WTC11 (cell line): ENCODE results near the gene CAMKMT. TPM values are rescaled to one million over a fixed set of nuclear protein-coding genes. Genes with fewer than 3 reads are reported as not detected.
A peak's percentile ranks its signal among the peaks of the same experiment; 100 is the strongest.

Source experiments
- ATAC-seq: fragments of 200-7000 bp; cut with Tn5 transposase; 2 replicates; pipeline ENCODE4 v1.10.0; 2021; ENCODE audit warnings: mild to moderate bottlenecking, moderate library complexity
- CTCF ChIA-PET: fragments of 300-600 bp; sonication (Branson Sonifier 250); formaldehyde crosslinking; loops from one replicate; lab custom pipeline; 2021; ENCODE audit warnings: antibody characterized with exemption; lab: Charles Lee
- POLR2A ChIA-PET: fragments of 350-600 bp; sonication (Branson Sonifier 250); formaldehyde crosslinking; loops from one replicate; lab custom pipeline; 2021; ENCODE audit warnings: antibody characterized with exemption; lab: Charles Lee
- DNase-seq: peaks from one replicate; pipeline ENCODE4 v3.0.0; 2021; ENCODE audit warnings: low spot score
- H3K27ac Mint-ChIP-seq: 2 replicates; pipeline ENCODE4 v1.8.0; 2021; ENCODE audit warnings: mixed read lengths
- H3K27me3 Mint-ChIP-seq: 2 replicates; pipeline ENCODE4 v1.8.0; 2021; ENCODE audit warnings: low read depth, mild to moderate bottlenecking, moderate library complexity, mixed read lengths
- H3K36me3 Mint-ChIP-seq: 2 replicates; pipeline ENCODE4 v1.8.0; 2021; ENCODE audit warnings: mixed read lengths
- H3K4me1 Mint-ChIP-seq: 2 replicates; pipeline ENCODE4 v1.8.0; 2022; ENCODE audit warnings: mixed read lengths
- H3K4me3 Mint-ChIP-seq: 2 replicates; pipeline ENCODE4 v1.8.0; 2021; ENCODE audit warnings: mild to moderate bottlenecking, moderate library complexity, mixed read lengths
- H3K9me3 Mint-ChIP-seq: 2 replicates; pipeline ENCODE4 v1.8.0; 2021; ENCODE audit warnings: mixed read lengths
- ATF2 ChIP-seq: sonication (generic); formaldehyde crosslinking; IDR thresholded peaks from 2 replicates; pipeline ENCODE4 v1.8.1; 2022; ENCODE audit warnings: low read depth, missing genetic modification reagents, borderline replicate concordance
- ATF6 ChIP-seq: sonication (generic); formaldehyde crosslinking; IDR thresholded peaks from 2 replicates; pipeline ENCODE4 v1.8.1; 2023; ENCODE audit warnings: mild to moderate bottlenecking, missing genetic modification reagents
- ESRRA ChIP-seq: sonication (generic); formaldehyde crosslinking; IDR thresholded peaks from 2 replicates; pipeline ENCODE4 v1.8.1; 2022; ENCODE audit warnings: mild to moderate bottlenecking, missing genetic modification reagents, borderline replicate concordance
- ETV6 ChIP-seq: sonication (generic); formaldehyde crosslinking; IDR thresholded peaks from 2 replicates; pipeline ENCODE4 v1.8.1; 2022; ENCODE audit warnings: mild to moderate bottlenecking, missing genetic modification reagents
- GRHL2 ChIP-seq: fragments of 250-450 bp; sonication (Bioruptor Pico); IDR thresholded peaks from 2 replicates; pipeline ENCODE4 v1.8.0; 2022; ENCODE audit warnings: mild to moderate bottlenecking, moderate library complexity; ENCODE audit not compliant: insufficient replicate concordance, severe bottlenecking
- NFATC4 ChIP-seq: fragments of 250-450 bp; sonication (Bioruptor Pico); IDR thresholded peaks from 2 replicates; pipeline ENCODE4 v1.9.0; 2021; ENCODE audit warnings: mild to moderate bottlenecking
- NR2C2 ChIP-seq: sonication (generic); formaldehyde crosslinking; IDR thresholded peaks from 2 replicates; pipeline ENCODE4 v1.8.0; 2022; ENCODE audit warnings: mild to moderate bottlenecking, missing genetic modification reagents
- PRDM15 ChIP-seq: sonication (generic); formaldehyde crosslinking; IDR thresholded peaks from 2 replicates; pipeline ENCODE4 v1.8.0; 2022; ENCODE audit warnings: missing genetic modification reagents
- ZBTB43 ChIP-seq: sonication (generic); formaldehyde crosslinking; IDR thresholded peaks from 2 replicates; pipeline ENCODE4 v1.8.1; 2023; ENCODE audit warnings: mild to moderate bottlenecking, missing genetic modification reagents
- ZNF138 ChIP-seq: sonication (generic); formaldehyde crosslinking; conservative IDR thresholded peaks from 2 replicates; pipeline ENCODE4 v1.8.1; 2022; ENCODE audit warnings: mild to moderate bottlenecking, moderate library complexity, missing genetic modification reagents
- ZNF425 ChIP-seq: fragments of 250-450 bp; sonication (Bioruptor Pico); conservative IDR thresholded peaks from 2 replicates; pipeline ENCODE4 v1.9.0; 2021; ENCODE audit warnings: mild to moderate bottlenecking
- ZNF532 ChIP-seq: fragments of 250-450 bp; sonication (Bioruptor Pico); IDR thresholded peaks from 2 replicates; pipeline ENCODE4 v1.9.0; 2021; ENCODE audit warnings: mild to moderate bottlenecking, borderline replicate concordance
- total RNA-seq: library from RNA; stranded (reverse); gene quantifications from 3 replicates; pipeline ENCODE4 v1.2.3, GENCODE V29; 2021
- TF ChIP-seq, protein P1 (sequence below): sonication (generic); formaldehyde crosslinking; IDR thresholded peaks from 2 replicates; pipeline ENCODE4 v1.8.1; 2023; ENCODE audit warnings: mild to moderate bottlenecking, moderate library complexity, missing genetic modification reagents
- TF ChIP-seq, protein P2 (sequence below): sonication (generic); formaldehyde crosslinking; IDR thresholded peaks from 2 replicates; pipeline ENCODE4 v1.8.1; 2022; ENCODE audit warnings: low read depth, mild to moderate bottlenecking, moderate library complexity, missing genetic modification reagents, borderline replicate concordance
- TF ChIP-seq, protein P3 (sequence below): fragments of 250-450 bp; sonication (Bioruptor Pico); IDR thresholded peaks from 2 replicates; pipeline ENCODE4 v2.1.2; 2022; ENCODE audit warnings: mild to moderate bottlenecking, moderate library complexity

Gene CAMKMT
- total RNA-seq, 1 experiment from 2014 or later = 20.6 TPM

DNA sequence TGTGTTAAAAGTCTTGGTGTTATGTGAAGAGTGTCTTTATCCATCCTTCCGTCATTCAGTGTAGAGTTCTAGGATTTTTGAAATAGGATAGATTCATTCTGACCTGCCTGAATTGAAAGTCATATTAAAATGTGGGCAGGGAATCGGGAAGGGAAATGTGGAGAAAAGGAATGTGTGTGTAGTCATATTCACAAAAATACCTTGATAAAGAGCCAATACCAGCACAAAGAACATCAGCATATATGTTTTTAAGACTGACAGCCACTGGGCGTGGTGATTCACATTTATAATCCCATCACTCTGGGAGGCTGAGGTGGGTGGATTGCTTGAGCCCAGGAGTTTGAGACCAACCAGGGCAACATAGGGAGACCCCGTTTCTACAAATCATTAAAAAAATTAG, 188.1 kb downstream of the CAMKMT start:
- POLR2A ChIA-PET = no interaction called here
- no peaks in the 10 kb centered on the region for H3K36me3 Mint-ChIP-seq
- DNase-seq (no peak), ATAC-seq (no peak)
- CTCF ChIA-PET = interaction anchor here (1.8 kb wide), 1 partner anchor 11 kb away, joined by 7 read pairs; no protein-coding TSS in a partner anchor
- no peak overlapping the region for H3K4me3 Mint-ChIP-seq
- 0 out of 2 replicates have a peak overlapping the region, but pooled peaks have one; percentile 34 for H3K27ac Mint-ChIP-seq
- H3K9me3 Mint-ChIP-seq = no peaks in the 10 kb centered on the region
- H3K4me1 Mint-ChIP-seq = peaks cover 46% of the 10 kb centered on the region
- H3K27me3 Mint-ChIP-seq = no peaks in the 10 kb centered on the region
- TF ChIP-seq, protein P1, sequence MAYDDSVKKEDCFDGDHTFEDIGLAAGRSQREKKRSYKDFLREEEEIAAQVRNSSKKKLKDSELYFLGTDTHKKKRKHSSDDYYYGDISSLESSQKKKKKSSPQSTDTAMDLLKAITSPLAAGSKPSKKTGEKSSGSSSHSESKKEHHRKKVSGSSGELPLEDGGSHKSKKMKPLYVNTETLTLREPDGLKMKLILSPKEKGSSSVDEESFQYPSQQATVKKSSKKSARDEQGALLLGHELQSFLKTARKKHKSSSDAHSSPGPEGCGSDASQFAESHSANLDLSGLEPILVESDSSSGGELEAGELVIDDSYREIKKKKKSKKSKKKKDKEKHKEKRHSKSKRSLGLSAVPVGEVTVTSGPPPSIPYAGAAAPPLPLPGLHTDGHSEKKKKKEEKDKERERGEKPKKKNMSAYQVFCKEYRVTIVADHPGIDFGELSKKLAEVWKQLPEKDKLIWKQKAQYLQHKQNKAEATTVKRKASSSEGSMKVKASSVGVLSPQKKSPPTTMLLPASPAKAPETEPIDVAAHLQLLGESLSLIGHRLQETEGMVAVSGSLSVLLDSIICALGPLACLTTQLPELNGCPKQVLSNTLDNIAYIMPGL = no peak
- TF ChIP-seq ZBTB43 = no peak
- no peak for TF ChIP-seq ZNF532
- no peak for TF ChIP-seq ESRRA (CRISPR knock-in tag)
- TF ChIP-seq, protein P2, sequence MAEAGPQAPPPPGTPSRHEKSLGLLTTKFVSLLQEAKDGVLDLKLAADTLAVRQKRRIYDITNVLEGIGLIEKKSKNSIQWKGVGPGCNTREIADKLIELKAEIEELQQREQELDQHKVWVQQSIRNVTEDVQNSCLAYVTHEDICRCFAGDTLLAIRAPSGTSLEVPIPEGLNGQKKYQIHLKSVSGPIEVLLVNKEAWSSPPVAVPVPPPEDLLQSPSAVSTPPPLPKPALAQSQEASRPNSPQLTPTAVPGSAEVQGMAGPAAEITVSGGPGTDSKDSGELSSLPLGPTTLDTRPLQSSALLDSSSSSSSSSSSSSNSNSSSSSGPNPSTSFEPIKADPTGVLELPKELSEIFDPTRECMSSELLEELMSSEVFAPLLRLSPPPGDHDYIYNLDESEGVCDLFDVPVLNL = no peak
- no peak for TF ChIP-seq ETV6 (CRISPR knock-in tag)
- TF ChIP-seq NFATC4 (CRISPR knock-in tag) = no peak
- TF ChIP-seq PRDM15 = no peak
- TF ChIP-seq ATF2 (CRISPR knock-in tag) = no peak
- TF ChIP-seq ZNF425 (CRISPR knock-in tag) = no peak
- TF ChIP-seq ZNF138 (CRISPR knock-in tag) = no peak
- TF ChIP-seq, protein P3, sequence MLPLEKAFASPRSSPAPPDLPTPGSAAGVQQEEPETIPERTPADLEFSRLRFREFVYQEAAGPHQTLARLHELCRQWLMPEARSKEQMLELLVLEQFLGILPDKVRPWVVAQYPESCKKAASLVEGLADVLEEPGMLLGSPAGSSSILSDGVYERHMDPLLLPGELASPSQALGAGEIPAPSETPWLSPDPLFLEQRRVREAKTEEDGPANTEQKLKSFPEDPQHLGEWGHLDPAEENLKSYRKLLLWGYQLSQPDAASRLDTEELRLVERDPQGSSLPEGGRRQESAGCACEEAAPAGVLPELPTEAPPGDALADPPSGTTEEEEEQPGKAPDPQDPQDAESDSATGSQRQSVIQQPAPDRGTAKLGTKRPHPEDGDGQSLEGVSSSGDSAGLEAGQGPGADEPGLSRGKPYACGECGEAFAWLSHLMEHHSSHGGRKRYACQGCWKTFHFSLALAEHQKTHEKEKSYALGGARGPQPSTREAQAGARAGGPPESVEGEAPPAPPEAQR (CRISPR knock-in tag) = no peak
- no peak for TF ChIP-seq ATF6 (CRISPR knock-in tag)
- TF ChIP-seq GRHL2 = no peak
- no peak for TF ChIP-seq NR2C2 (CRISPR knock-in tag)
